Adrenal gland (tissue), 5 donors: Measurements from ENCODE around the gene STARD13.

Experiments
- CTCF ChIP-seq, 6 experiments: fragments of 450-650 bp in 4 of 6; fragments of 200-600 bp in 2 of 6; sonication (generic) in 1 of 6; IDR thresholded peaks; 1 replicate in 5 of 6; 2 replicates in 1 of 6; pipeline versions ENCODE4 v1.5.1 to v1.8.0; 2016 to 2021; ENCODE audit warnings: antibody characterized with exemption in 6 of 6, mild to moderate bottlenecking in 2 of 6, moderate library complexity in 1 of 6
- POLR2A ChIP-seq, 2 donors: fragments of 450-650 bp; IDR thresholded peaks; one replicate each; pipeline ENCODE4 v1.6.1; 2017; ENCODE audit warnings: antibody characterized with exemption in 2 of 2, mild to moderate bottlenecking in 2 of 2, moderate library complexity in 1 of 2
- donor health status: DM: no; HTN: no; CAD: no.

DNA sequence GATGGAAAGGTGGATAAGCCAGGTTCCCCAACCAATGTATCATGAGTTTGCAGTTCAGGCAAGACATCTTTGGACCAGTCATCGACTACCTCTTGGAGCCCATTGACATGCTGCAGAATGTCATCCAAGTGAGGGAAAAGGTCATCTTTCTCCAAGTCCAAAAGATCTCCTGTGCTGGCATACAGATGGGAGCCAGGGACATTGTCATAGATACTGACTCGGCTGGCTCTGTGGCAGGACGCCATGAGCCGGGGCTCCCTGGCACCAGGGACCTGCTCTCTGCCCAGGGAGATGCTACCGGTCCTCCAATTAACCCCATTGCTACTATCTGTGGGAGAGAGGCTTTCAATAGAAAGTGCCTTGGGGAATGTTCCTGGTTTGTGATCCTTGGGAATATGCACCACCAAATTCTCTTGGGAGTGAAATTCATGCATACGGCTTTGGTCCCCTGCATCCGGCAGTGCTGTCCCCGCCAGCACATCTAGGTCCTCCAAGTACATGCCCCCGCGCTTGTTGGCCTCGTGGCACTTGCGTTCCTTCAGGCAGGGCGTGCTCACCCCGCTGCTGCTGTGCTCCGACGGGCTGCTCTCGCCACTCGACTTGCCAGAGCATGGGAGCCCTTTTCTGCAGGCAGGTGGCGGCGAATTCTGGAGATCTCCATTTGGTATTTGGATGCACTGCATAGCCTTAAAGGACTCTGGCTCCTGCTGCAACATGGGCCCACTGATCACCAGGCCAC, 156.3 kb downstream of the STARD13 start:
- TF ChIP-seq CTCF (IDR thresholded peaks at IDR 0.05) (no peak), POLR2A (IDR thresholded peaks at IDR 0.05) (no peak)
